A549 (cell line): Measurements from ENCODE around the gene TSC22D3. TPM values are rescaled to one million over a fixed set of nuclear protein-coding genes. Genes with fewer than 3 reads are reported as not detected.
A peak's percentile ranks its signal among the peaks of the same experiment; 100 is the strongest.

Source experiments
- CBX2 ChIP-seq: fragments of 200-600 bp; sonication (generic); IDR thresholded peaks from 2 replicates; pipeline ENCODE4 v1.6.1; 2016; ENCODE audit warnings: low read depth, mild to moderate bottlenecking, borderline replicate concordance
- CBX8 ChIP-seq: fragments of 200-600 bp; sonication (generic); IDR thresholded peaks from 2 replicates; pipeline ENCODE4 v1.6.1; 2016
- CHD2 ChIP-seq: fragments of 150-350 bp; IDR thresholded peaks from 2 replicates; pipeline ENCODE4 v1.6.1; 2014; ENCODE audit warnings: low read length; ENCODE audit not compliant: partially characterized antibody
- CHD4 ChIP-seq: fragments of 200-600 bp; sonication (generic); IDR thresholded peaks from 2 replicates; pipeline ENCODE4 v1.6.1; 2016; ENCODE audit warnings: antibody characterized with exemption, mild to moderate bottlenecking, borderline replicate concordance
- CTCF ChIP-seq: fragments of >200 bp; sonication (Bioruptor Twin); formaldehyde crosslinking; IDR thresholded peaks from 3 replicates; pipeline ENCODE4 v1.5.1; 2016
- EP300 ChIP-seq, 2 experiments: fragments of >200 bp; sonication (Bioruptor Twin); formaldehyde crosslinking; IDR thresholded peaks; 2 replicates in 1 of 2; 3 replicates in 1 of 2; pipeline ENCODE4 v1.6.1; 2016 to 2017
- ESRRA ChIP-seq: fragments of 150-350 bp; IDR thresholded peaks from 2 replicates; pipeline ENCODE4 v1.6.1; 2014; ENCODE audit warnings: mild to moderate bottlenecking, low read length, borderline replicate concordance
- GATA3 ChIP-seq: IDR thresholded peaks from 2 replicates; pipeline ENCODE4 v1.6.1; 2012; ENCODE audit warnings: borderline replicate concordance
- HEYL ChIP-seq: fragments of 250-450 bp; sonication (Bioruptor Pico); IDR thresholded peaks from 2 replicates; pipeline ENCODE4 v1.8.0; 2021; ENCODE audit warnings: mild to moderate bottlenecking, moderate library complexity
- HMGXB4 ChIP-seq: fragments of 250-450 bp; sonication (Bioruptor Pico); IDR thresholded peaks from 2 replicates; pipeline ENCODE4 v1.5.0; 2021; ENCODE audit warnings: mild to moderate bottlenecking, moderate library complexity, borderline replicate concordance
- HOXA7 ChIP-seq: fragments of 250-450 bp; sonication (Bioruptor Pico); IDR thresholded peaks from 2 replicates; pipeline ENCODE4 v1.5.0; 2020; ENCODE audit warnings: mild to moderate bottlenecking, moderate library complexity
- HOXB13 ChIP-seq: fragments of 250-450 bp; sonication (Bioruptor Pico); IDR thresholded peaks from 2 replicates; pipeline ENCODE4 v1.5.0; 2020; ENCODE audit warnings: low read depth, mild to moderate bottlenecking, moderate library complexity
- HOXB5 ChIP-seq: fragments of 250-450 bp; sonication (Bioruptor Pico); IDR thresholded peaks from 2 replicates; pipeline ENCODE4 v1.5.0; 2020; ENCODE audit warnings: mild to moderate bottlenecking, moderate library complexity
- JUNB ChIP-seq: fragments of >200 bp; sonication (Bioruptor Twin); formaldehyde crosslinking; IDR thresholded peaks from 2 replicates; pipeline ENCODE4 v1.6.1; 2016
- KDM1A ChIP-seq: fragments of 200-600 bp; sonication (generic); IDR thresholded peaks from 2 replicates; pipeline ENCODE4 v1.6.1; 2016; ENCODE audit warnings: low read depth, mild to moderate bottlenecking
- KDM5A ChIP-seq: fragments of 200-600 bp; sonication (generic); IDR thresholded peaks from 2 replicates; pipeline ENCODE4 v1.6.1; 2016; ENCODE audit warnings: antibody characterized with exemption, mild to moderate bottlenecking
- MAFK ChIP-seq: fragments of 450-650 bp; IDR thresholded peaks from 2 replicates; pipeline ENCODE4 v1.6.1; 2014; ENCODE audit not compliant: partially characterized antibody
- NFE2L2 ChIP-seq: fragments of 150-350 bp; conservative IDR thresholded peaks from 2 replicates; pipeline ENCODE4 v1.6.1; 2014; ENCODE audit warnings: low read length
- NR3C1 ChIP-seq: fragments of >200 bp; sonication (Bioruptor Twin); formaldehyde crosslinking; IDR thresholded peaks from 3 replicates; pipeline ENCODE4 v1.6.1; 2017
- POLR2AphosphoS2 ChIP-seq: conservative IDR thresholded peaks from 2 replicates; pipeline ENCODE4 v1.6.1; 2012; ENCODE audit warnings: low read length, improper control_type of control experiment, inconsistent platforms
- RAD21 ChIP-seq, 2 experiments: fragments of >200 bp in 1 of 2; sonication (Bioruptor Twin) in 1 of 2; formaldehyde crosslinking in 1 of 2; IDR thresholded peaks in 1 of 2; conservative IDR thresholded peaks in 1 of 2; 2 replicates in 1 of 2; 3 replicates in 1 of 2; pipeline ENCODE4 v1.6.1; 2012 to 2018; ENCODE audit warnings: inconsistent platforms in 1 of 2
- RNF2 ChIP-seq: fragments of 200-600 bp; sonication (generic); IDR thresholded peaks from 2 replicates; pipeline ENCODE4 v1.6.1; 2016; ENCODE audit warnings: low read depth, mild to moderate bottlenecking, antibody characterized with exemption, moderate library complexity, borderline replicate concordance
- SMC3 ChIP-seq: fragments of >200 bp; sonication (Bioruptor Twin); formaldehyde crosslinking; IDR thresholded peaks from 3 replicates; pipeline ENCODE4 v1.6.1; 2018; ENCODE audit warnings: inconsistent platforms
- SREBF2 ChIP-seq: fragments of 450-650 bp; IDR thresholded peaks from 2 replicates; pipeline ENCODE4 v1.6.1; 2014; ENCODE audit warnings: mild to moderate bottlenecking, moderate library complexity
- TFCP2L1 ChIP-seq: fragments of 250-450 bp; sonication (Bioruptor Pico); IDR thresholded peaks from 2 replicates; pipeline ENCODE4 v1.5.0; 2021; ENCODE audit warnings: mild to moderate bottlenecking
- TP53 ChIP-seq: fragments of 250-450 bp; sonication (Bioruptor Pico); IDR thresholded peaks from 2 replicates; pipeline ENCODE4 v1.5.0; 2021; ENCODE audit warnings: mild to moderate bottlenecking, moderate library complexity
- ZC3H11A ChIP-seq: fragments of 450-650 bp; IDR thresholded peaks from 2 replicates; pipeline ENCODE4 v1.6.1; 2014; ENCODE audit warnings: antibody characterized with exemption, mild to moderate bottlenecking
- ZNF302 ChIP-seq: fragments of 250-450 bp; sonication (Bioruptor Pico); IDR thresholded peaks from 2 replicates; pipeline ENCODE4 v1.9.0; 2021; ENCODE audit warnings: inconsistent platforms, mild to moderate bottlenecking, moderate library complexity
- polyA plus RNA-seq, 4 experiments: library from polyadenylated mRNA; depleted of rRNA in 3 of 4; stranded (reverse); fragments of >200 nt; fragmentation: RNase III in 1 of 4; extraction: RNeasy Plus Mini Kit Qiagen cat#74134 plus additional on column Dnase treatment in 1 of 4; gene quantifications; 2 replicates in 3 of 4; 3 replicates in 1 of 4; pipeline ENCODE4 v1.2.3, GENCODE V29; 2011 to 2017

TSC22D3 gene
- polyA plus RNA-seq, 2 of the 4 experiments (the other 2 are of a cell fraction): 12.2 to 65.4 TPM

- TF ChIP-seq RAD21 (conservative IDR thresholded peaks at IDR 0.05 in 1 of 2, IDR thresholded peaks at IDR 0.05 in 1 of 2): no peak
- no peak for TF ChIP-seq HOXB5 (CRISPR knock-in tag)
- no peak for TF ChIP-seq HOXA7 (CRISPR knock-in tag)
- TF ChIP-seq HOXB13: no peak
- TF ChIP-seq KDM1A: no peak
- TF ChIP-seq HMGXB4 (CRISPR knock-in tag): no peak
- no peak for TF ChIP-seq CBX8
- TF ChIP-seq TFCP2L1 (CRISPR knock-in tag): no peak
- no peak for TF ChIP-seq KDM5A
- no peak for TF ChIP-seq SREBF2
- no peak for TF ChIP-seq SMC3
- no peak for TF ChIP-seq HEYL (CRISPR knock-in tag)
- 0 out of 2 replicates have a peak, but pooled peaks have one; percentile 50 for TF ChIP-seq RNF2
- no peak for TF ChIP-seq CBX2
- no peak for TF ChIP-seq CHD2
- TF ChIP-seq TP53 (CRISPR knock-in tag): no peak
- TF ChIP-seq NR3C1: no peak
- no peak for TF ChIP-seq NFE2L2
- TF ChIP-seq MAFK: no peak
- TF ChIP-seq JUNB: no peak
- no peak for TF ChIP-seq ESRRA
- no peak for TF ChIP-seq CTCF
- no peak for TF ChIP-seq ZC3H11A
- TF ChIP-seq ZNF302 (CRISPR knock-in tag): no peak
- TF ChIP-seq CHD4: no peak
- 0 out of 2 replicates have a peak, but pooled peaks have one; percentile 27 for TF ChIP-seq GATA3
- no peak for TF ChIP-seq EP300 (IDR thresholded peaks at IDR 0.05)
- no peak for TF ChIP-seq POLR2AphosphoS2
Measured at GRCh38 chrX:107676559-107677378, 98.8 kb downstream of the TSC22D3 start (continued).
